IPS DF 6.9 (cell line): Measurements from ENCODE around the gene LRRC74A.

Experiments used
- DNase-seq: peaks from one replicate; pipeline ENCODE4 v3.0.0-alpha.2; 2013; ENCODE audit warnings: low read depth, low spot score
- H3K27ac ChIP-seq: one replicate; pipeline ENCODE4 v1.5.1; 2013; ENCODE audit warnings: low read length, control low read depth
- H3K27me3 ChIP-seq: 2 replicates; pipeline ENCODE4 v1.6.1; 2013; ENCODE audit warnings: mild to moderate bottlenecking, low read length; ENCODE audit not compliant: control insufficient read depth, insufficient read depth
- H3K36me3 ChIP-seq: 2 replicates; pipeline ENCODE4 v1.6.1; 2013; ENCODE audit warnings: low read length; ENCODE audit not compliant: control insufficient read depth, insufficient read depth
- H3K4me1 ChIP-seq: 2 replicates; pipeline ENCODE4 v1.6.1; 2013; ENCODE audit warnings: low read length; ENCODE audit not compliant: control insufficient read depth, insufficient read depth
- H3K4me3 ChIP-seq: 2 replicates; pipeline ENCODE4 v1.5.1; 2013; ENCODE audit warnings: mild to moderate bottlenecking, low read length
- H3K9me3 ChIP-seq: 2 replicates; pipeline ENCODE4 v1.6.1; 2013; ENCODE audit warnings: low read length, inconsistent platforms; ENCODE audit not compliant: control insufficient read depth, insufficient read depth
- WGBS: extraction: QIAGEN DNeasy Blood & Tissue Kit; methylation state at CpG from one replicate; pipeline ENCODE4 v1.1.7; 2013; ENCODE audit warnings: mixed read lengths, missing lambda C conversion rate; ENCODE audit not compliant: insufficient read length, insufficient coverage; 5-methylcytosine and 5-hydroxymethylcytosine counted together

Gene LRRC74A

GRCh38 chr14:76844223-76844622, 18.0 kb downstream of the LRRC74A start:
- Histone ChIP-seq H3K4me1 (no peaks in the 10 kb centered on the region), H3K4me3 (no peak overlapping the region), H3K27ac (no peak overlapping the region), H3K36me3 (no peaks in the 10 kb centered on the region), H3K27me3 (no peaks in the 10 kb centered on the region), H3K9me3 (no peaks in the 10 kb centered on the region)
- no peak for DNase-seq
- no CpG with 5 or more reads among the region's 9 CpGs for WGBS

- DNase-seq, result no peak
- no peaks in the 10 kb centered on the region for H3K36me3 ChIP-seq
- no peaks in the 10 kb centered on the region for H3K9me3 ChIP-seq
- no peak overlapping the region for H3K4me3 ChIP-seq
- H3K4me1 ChIP-seq, result no peaks in the 10 kb centered on the region
- WGBS, result no CpG with 5 or more reads among the region's 7 CpGs
- no peak overlapping the region for H3K27ac ChIP-seq
- no peaks in the 10 kb centered on the region for H3K27me3 ChIP-seq
These were observed 20.3 kb downstream of the LRRC74A start for GRCh38 chr14:76846331-76847047.

GRCh38 chr14:76848879-76849278, 22.7 kb downstream of the LRRC74A start:
- Histone ChIP-seq H3K4me3 (no peak overlapping the region), H3K4me1 (no peaks in the 10 kb centered on the region), H3K9me3 (no peaks in the 10 kb centered on the region), H3K36me3 (no peaks in the 10 kb centered on the region), H3K27ac (no peak overlapping the region), H3K27me3 (no peaks in the 10 kb centered on the region)
- no CpG with 5 or more reads among the region's 6 CpGs for WGBS
- no peak for DNase-seq

- no peaks in the 10 kb centered on the region for H3K36me3 ChIP-seq
- no peak overlapping the region for H3K27ac ChIP-seq
- WGBS, result no CpG with 5 or more reads among the region's 2 CpGs
- no peaks in the 10 kb centered on the region for H3K4me1 ChIP-seq
- H3K27me3 ChIP-seq, result no peaks in the 10 kb centered on the region
- no peak overlapping the region for H3K4me3 ChIP-seq
- no peaks in the 10 kb centered on the region for H3K9me3 ChIP-seq
- DNase-seq, result no peak
These were observed 28.9 kb downstream of the LRRC74A start for GRCh38 chr14:76855066-76855465.

- H3K27me3 ChIP-seq, result no peaks in the 10 kb centered on the region
These were observed 30.6 kb downstream of the LRRC74A start for GRCh38 chr14:76856769-76857168.

GRCh38 chr14:76861574-76862255, 35.5 kb downstream of the LRRC74A start:
- WGBS, result no CpG with 5 or more reads among the region's 10 CpGs
- H3K4me3 ChIP-seq, result no peak overlapping the region
- no peaks in the 10 kb centered on the region for H3K36me3 ChIP-seq
- H3K4me1 ChIP-seq, result peaks cover 6% of the 10 kb centered on the region
- no peak for DNase-seq
- H3K27ac ChIP-seq, result no peak overlapping the region
- H3K27me3 ChIP-seq, result no peaks in the 10 kb centered on the region
- no peaks in the 10 kb centered on the region for H3K9me3 ChIP-seq

More at GRCh38 chr14:76856769-76857168, 30.6 kb downstream of the LRRC74A start:
- H3K27ac ChIP-seq, result no peak overlapping the region
- no peaks in the 10 kb centered on the region for H3K36me3 ChIP-seq
- H3K4me3 ChIP-seq, result no peak overlapping the region
- DNase-seq, result no peak
- H3K9me3 ChIP-seq, result no peaks in the 10 kb centered on the region
- WGBS, result 100% methylated on average over 1 of the region's 1 CpG
- peaks cover 2% of the 10 kb centered on the region; the same call in 1 of the 2 replicates for H3K4me1 ChIP-seq

- no CpG with 5 or more reads among the region's 10 CpGs for WGBS
- peaks cover 9% of the 10 kb centered on the region for H3K4me1 ChIP-seq
- H3K4me3 ChIP-seq, result no peak overlapping the region
- no peaks in the 10 kb centered on the region for H3K9me3 ChIP-seq
- no peak for DNase-seq
- H3K36me3 ChIP-seq, result no peaks in the 10 kb centered on the region
- H3K27me3 ChIP-seq, result no peaks in the 10 kb centered on the region
- H3K27ac ChIP-seq, result no peak overlapping the region
These were observed 36.5 kb downstream of the LRRC74A start for GRCh38 chr14:76862546-76863282.

- Histone ChIP-seq H3K27ac (no peak overlapping the region), H3K36me3 (no peaks in the 10 kb centered on the region), H3K9me3 (no peaks in the 10 kb centered on the region), H3K27me3 (no peaks in the 10 kb centered on the region), H3K4me3 (no peak overlapping the region), H3K4me1 (peaks cover 9% of the 10 kb centered on the region)
- WGBS, result no CpG with 5 or more reads among the region's 15 CpGs
- no peak for DNase-seq
These were observed 37.7 kb downstream of the LRRC74A start for GRCh38 chr14:76863724-76864407.

- WGBS, result no CpG with 5 or more reads among the region's 9 CpGs
- no peaks in the 10 kb centered on the region for H3K27me3 ChIP-seq
- no peaks in the 10 kb centered on the region for H3K9me3 ChIP-seq
- H3K4me3 ChIP-seq, result no peak overlapping the region
- no peak for DNase-seq
- peaks cover 9% of the 10 kb centered on the region for H3K4me1 ChIP-seq
- H3K27ac ChIP-seq, result no peak overlapping the region
- no peaks in the 10 kb centered on the region for H3K36me3 ChIP-seq
These were observed 40.2 kb downstream of the LRRC74A start for GRCh38 chr14:76866456-76866855.
